IMR-90 (cell line): ENCODE measurements around the gene ARHGAP35. TPM values are rescaled to one million over a fixed set of nuclear protein-coding genes. Genes with fewer than 3 reads are reported as not detected.

ENCODE experiments used
- ATAC-seq: fragments of 200-7000 bp; cut with Tn5 transposase; 2 replicates; pipeline ENCODE4 v1.9.1; 2020; ENCODE audit warnings: low read depth, mild to moderate bottlenecking, moderate library complexity
- BruUV-seq: library from RNA; stranded (reverse); fragments of 400-500 nt; replicated peaks from 2 replicates; lab custom pipeline; 2021; lab: Mats Ljungman, UMichigan
- CTCF ChIA-PET: fragments of 300-600 bp; formaldehyde crosslinking; extraction: SDS; loops from one replicate; lab custom pipeline; 2021; ENCODE audit warnings: antibody characterized with exemption; lab: Yijun Ruan, JAX
- POLR2A ChIA-PET: fragments of 300-600 bp; sonication (Branson Sonifier 250); formaldehyde crosslinking; loops from one replicate; lab custom pipeline; 2022; ENCODE audit warnings: antibody characterized with exemption; ENCODE audit not compliant: unreplicated experiment; lab: Charles Lee
- DNase-seq: peaks from one replicate; pipeline ENCODE4 v3.0.0; 2013
- H2AFZ ChIP-seq: replicated peaks from 2 replicates; pipeline ENCODE3; 2013; ENCODE audit warnings: low read length, mild to moderate bottlenecking; ENCODE audit not compliant: poor library complexity
- H2AK5ac ChIP-seq: 2 replicates; pipeline ENCODE4 v1.6.1; 2013; ENCODE audit warnings: low read depth, low read length, inconsistent platforms
- H2AK9ac ChIP-seq: replicated peaks from 2 replicates; pipeline ENCODE3; 2013; ENCODE audit warnings: mild to moderate bottlenecking, low read depth, low read length, moderate library complexity; ENCODE audit not compliant: poor library complexity
- H2BK120ac ChIP-seq: 2 replicates; pipeline ENCODE4 v1.6.1; 2013; ENCODE audit warnings: low read depth, low read length, inconsistent platforms
- H2BK15ac ChIP-seq: 3 replicates; pipeline ENCODE4 v1.6.1; 2013; ENCODE audit warnings: low read depth, low read length, inconsistent platforms
- H2BK20ac ChIP-seq: 2 replicates; pipeline ENCODE4 v1.6.1; 2013; ENCODE audit warnings: low read depth, mild to moderate bottlenecking, inconsistent platforms, low read length, moderate library complexity
- H2BK5ac ChIP-seq: 2 replicates; pipeline ENCODE4 v1.6.1; 2013; ENCODE audit warnings: mild to moderate bottlenecking, low read depth, low read length, inconsistent platforms; ENCODE audit not compliant: poor library complexity, severe bottlenecking
- H3K14ac ChIP-seq: replicated peaks from 2 replicates; pipeline ENCODE4 v1.6.1; 2013; ENCODE audit warnings: low read depth, low read length, inconsistent platforms
- H3K18ac ChIP-seq: 2 replicates; pipeline ENCODE4 v1.6.1; 2013; ENCODE audit warnings: low read depth, low read length, control low read depth
- H3K23ac ChIP-seq: 2 replicates; pipeline ENCODE4 v1.6.1; 2013; ENCODE audit warnings: low read depth, low read length, inconsistent platforms
- H3K27ac ChIP-seq: 2 replicates; pipeline ENCODE4 v1.5.1; 2013; ENCODE audit warnings: mild to moderate bottlenecking, control low read depth, low read length; ENCODE audit not compliant: insufficient read depth
- H3K27me3 ChIP-seq: 2 replicates; pipeline ENCODE4 v1.6.1; 2013; ENCODE audit warnings: low read length; ENCODE audit not compliant: control insufficient read depth, insufficient read depth
- H3K36me3 ChIP-seq: 2 replicates; pipeline ENCODE4 v1.6.1; 2013; ENCODE audit warnings: low read length, mixed read lengths; ENCODE audit not compliant: control insufficient read depth, insufficient read depth
- H3K4ac ChIP-seq: 2 replicates; pipeline ENCODE4 v1.6.1; 2013; ENCODE audit warnings: low read depth, low read length, inconsistent platforms
- H3K4me1 ChIP-seq: 2 replicates; pipeline ENCODE4 v1.6.1; 2013; ENCODE audit warnings: low read length, mixed read lengths; ENCODE audit not compliant: control insufficient read depth, insufficient read depth
- H3K4me2 ChIP-seq: 2 replicates; pipeline ENCODE4 v1.6.1; 2013; ENCODE audit warnings: low read depth, mild to moderate bottlenecking, control low read depth, low read length, moderate library complexity
- H3K4me3 ChIP-seq: 2 replicates; pipeline ENCODE4 v1.5.1; 2013; ENCODE audit warnings: low read depth, mild to moderate bottlenecking, control low read depth, low read length, moderate library complexity; ENCODE audit not compliant: insufficient read depth
- H3K56ac ChIP-seq: 2 replicates; pipeline ENCODE4 v1.6.1; 2013; ENCODE audit warnings: low read length, inconsistent platforms; ENCODE audit not compliant: insufficient read depth; ENCODE audit errors: extremely low read depth
- H3K79me1 ChIP-seq, 2 experiments: 2 replicates each; pipeline ENCODE4 v1.6.1; 2013; ENCODE audit warnings: low read length in 2 of 2, inconsistent platforms in 1 of 2, low read depth in 1 of 2
- H3K9ac ChIP-seq: 2 replicates; pipeline ENCODE4 v1.6.1; 2013; ENCODE audit warnings: low read depth, low read length, control low read depth
- H3K9me1 ChIP-seq: 2 replicates; pipeline ENCODE4 v1.6.1; 2013; ENCODE audit warnings: low read length, inconsistent platforms; ENCODE audit not compliant: insufficient read depth
- H3K9me3 ChIP-seq: 2 replicates; pipeline ENCODE4 v1.6.1; 2013; ENCODE audit warnings: low read length; ENCODE audit not compliant: control insufficient read depth, insufficient read depth
- H4K20me1 ChIP-seq: 2 replicates; pipeline ENCODE4 v1.6.1; 2013; ENCODE audit warnings: low read length, inconsistent platforms; ENCODE audit not compliant: insufficient read depth
- H4K5ac ChIP-seq: 2 replicates; pipeline ENCODE4 v1.6.1; 2013; ENCODE audit warnings: mild to moderate bottlenecking, low read depth, low read length, control low read depth
- H4K8ac ChIP-seq, 2 experiments: 2 replicates each; pipeline ENCODE4 v1.6.1; 2013; ENCODE audit warnings: low read depth in 2 of 2, low read length in 2 of 2, control low read depth in 1 of 2, inconsistent platforms in 1 of 2
- H4K91ac ChIP-seq: 2 replicates; pipeline ENCODE4 v1.6.1; 2013; ENCODE audit warnings: low read depth, low read length, inconsistent platforms; ENCODE audit not compliant: insufficient read depth
- CHD1 ChIP-seq: IDR thresholded peaks from 2 replicates; pipeline ENCODE4 v1.6.1; 2012; ENCODE audit warnings: low read depth, low read length, improper control_type of control experiment
- FOS ChIP-seq: fragments of 150-350 bp; IDR thresholded peaks from 2 replicates; pipeline ENCODE4 v1.6.1; 2016; ENCODE audit warnings: low read depth, low read length
- MAFK ChIP-seq: IDR thresholded peaks from 2 replicates; pipeline ENCODE4 v1.6.1; 2012; ENCODE audit warnings: low read depth, low read length, improper control_type of control experiment
- MXI1 ChIP-seq: IDR thresholded peaks from 2 replicates; pipeline ENCODE4 v1.6.1; 2012; ENCODE audit warnings: low read depth, mild to moderate bottlenecking, low read length, moderate library complexity, borderline replicate concordance
- POLR2A ChIP-seq: IDR thresholded peaks from 2 replicates; pipeline ENCODE4 v1.6.1; 2012; ENCODE audit warnings: mild to moderate bottlenecking, low read depth, low read length
- RAD21 ChIP-seq: IDR thresholded peaks from 2 replicates; pipeline ENCODE4 v1.6.1; 2012; ENCODE audit warnings: low read length, improper control_type of control experiment
- RFX5 ChIP-seq: IDR thresholded peaks from 2 replicates; pipeline ENCODE4 v1.8.0; 2012; ENCODE audit warnings: low read depth, mild to moderate bottlenecking, low read length, moderate library complexity
- WGBS, 2 experiments: methylation state at CpG; one replicate each; pipeline versions ENCODE4 v1.1.5 to v1.1.7; 2013; ENCODE audit warnings: missing lambda C conversion rate in 2 of 2; ENCODE audit not compliant: insufficient read length in 1 of 2; ENCODE audit errors: extremely low coverage in 2 of 2; 5-methylcytosine and 5-hydroxymethylcytosine counted together
- dilution Hi-C: fragments of 300-500 bp; cut with HindIII; formaldehyde crosslinking; loops from one replicate; pipeline ENCODE4 v1.14.3; 2018; ENCODE audit warnings: low sequenced_read_pairs; ENCODE audit not compliant: unreplicated experiment
- in situ Hi-C: fragments of 300-500 bp; cut with MboI; formaldehyde crosslinking; loops from 3 replicates; pipeline ENCODE4 v1.14.3; 2019; ENCODE audit warnings: low sequenced_read_pairs, inconsistent platforms, mixed read lengths
- intact Hi-C: fragments of 100-400 bp; cut with micrococcal nuclease; formaldehyde crosslinking; loops from 2 replicates; pipeline ENCODE4 v1.10.0; 2022
- polyA plus RNA-seq, 3 experiments: library from polyadenylated mRNA; depleted of rRNA; stranded (reverse); fragments of >200 nt; gene quantifications; 2 replicates each; pipeline ENCODE4 v1.2.3, GENCODE V29; 2012; ENCODE audit warnings: low replicate concordance in 1 of 3
- total RNA-seq: library from RNA; depleted of rRNA; stranded (reverse); fragments of >200 nt; gene quantifications from 2 replicates; pipeline ENCODE4 v1.2.3, GENCODE V29; 2012
- TF ChIP-seq, protein P1 (sequence below): fragments of 150-350 bp; IDR thresholded peaks from 2 replicates; pipeline ENCODE4 v1.6.1; 2016; ENCODE audit warnings: low read depth, mild to moderate bottlenecking, low read length, moderate library complexity, borderline replicate concordance
- TF ChIP-seq, protein P2 (sequence below): fragments of 150-350 bp; IDR thresholded peaks from 2 replicates; pipeline ENCODE4 v1.6.1; 2017; ENCODE audit warnings: mild to moderate bottlenecking, antibody characterized with exemption, low read length, low read depth

ARHGAP35 gene
- total and polyA plus RNA-seq, 2 of the 4 experiments (the other 2 are of a cell fraction): 16.4 to 29.0 TPM

DNA sequence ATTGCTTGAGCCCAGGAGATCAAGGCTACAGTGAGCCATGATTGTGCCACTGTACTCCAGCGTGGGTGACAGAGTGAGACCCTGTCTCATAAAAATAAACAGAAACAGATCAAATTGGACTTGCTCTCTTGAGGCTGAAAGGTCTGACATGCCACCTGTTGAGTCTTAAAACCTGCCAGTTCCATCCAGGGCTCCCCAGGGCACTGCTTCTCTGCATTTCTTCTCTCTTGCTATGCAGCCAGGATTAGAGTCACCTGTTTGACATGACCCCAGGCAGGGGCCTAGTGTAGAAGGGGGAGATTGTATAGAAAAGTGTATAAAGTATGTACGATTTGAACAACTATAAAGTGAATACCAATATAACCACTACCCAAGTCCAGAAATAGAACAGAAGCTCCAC is 45.4 kb downstream of the ARHGAP35 start:
- no peak overlapping the region for H3K4me3 ChIP-seq
- H3K4ac ChIP-seq: no peak overlapping the region
- no peak overlapping the region for H3K56ac ChIP-seq
- no peaks in the 10 kb centered on the region for H3K9me3 ChIP-seq
- no peaks in the 10 kb centered on the region for H3K27me3 ChIP-seq
- CTCF ChIA-PET: no interaction called here
- DNase-seq (no peak), ATAC-seq (no peak)
- H3K9me1 ChIP-seq: peaks cover 14% of the 10 kb centered on the region
- WGBS, 2 experiments: no CpG with 5 or more reads among the region's 2 CpGs
- in situ Hi-C loops (no loop called here), dilution Hi-C loops (no loop called here), intact Hi-C loops (no loop called here)
- H4K20me1 ChIP-seq: peaks cover 57% of the 10 kb centered on the region
- H3K79me1 ChIP-seq: peaks cover 33 to 87% of the 10 kb centered on the region in 2 experiments
- no peak overlapping the region for H3K23ac ChIP-seq
- H3K9ac ChIP-seq: no peak overlapping the region
- H3K18ac ChIP-seq: no peak overlapping the region
- no TSS peak for BruUV-seq
- peaks cover 25% of the 10 kb centered on the region for H3K4me1 ChIP-seq
- H2BK15ac ChIP-seq: no peak overlapping the region
- no peak overlapping the region for H3K14ac ChIP-seq
- no peak overlapping the region for H3K27ac ChIP-seq
- H3K36me3 ChIP-seq: no peaks in the 10 kb centered on the region
- H2AK9ac ChIP-seq: no peak overlapping the region
- no peak overlapping the region for H4K8ac ChIP-seq
- H2BK5ac ChIP-seq: no peak overlapping the region
- POLR2A ChIA-PET: no interaction called here
- no peak overlapping the region for H2AFZ ChIP-seq
- no peak overlapping the region for H2BK20ac ChIP-seq
- no peak overlapping the region for H3K4me2 ChIP-seq
- H4K91ac ChIP-seq: no peak overlapping the region
- TF ChIP-seq RFX5: no peak
- TF ChIP-seq RAD21: no peak
- TF ChIP-seq MXI1: no peak
- no peak for TF ChIP-seq CHD1
- TF ChIP-seq, protein P1, sequence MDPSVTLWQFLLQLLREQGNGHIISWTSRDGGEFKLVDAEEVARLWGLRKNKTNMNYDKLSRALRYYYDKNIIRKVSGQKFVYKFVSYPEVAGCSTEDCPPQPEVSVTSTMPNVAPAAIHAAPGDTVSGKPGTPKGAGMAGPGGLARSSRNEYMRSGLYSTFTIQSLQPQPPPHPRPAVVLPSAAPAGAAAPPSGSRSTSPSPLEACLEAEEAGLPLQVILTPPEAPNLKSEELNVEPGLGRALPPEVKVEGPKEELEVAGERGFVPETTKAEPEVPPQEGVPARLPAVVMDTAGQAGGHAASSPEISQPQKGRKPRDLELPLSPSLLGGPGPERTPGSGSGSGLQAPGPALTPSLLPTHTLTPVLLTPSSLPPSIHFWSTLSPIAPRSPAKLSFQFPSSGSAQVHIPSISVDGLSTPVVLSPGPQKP: no peak
- TF ChIP-seq, protein P2, sequence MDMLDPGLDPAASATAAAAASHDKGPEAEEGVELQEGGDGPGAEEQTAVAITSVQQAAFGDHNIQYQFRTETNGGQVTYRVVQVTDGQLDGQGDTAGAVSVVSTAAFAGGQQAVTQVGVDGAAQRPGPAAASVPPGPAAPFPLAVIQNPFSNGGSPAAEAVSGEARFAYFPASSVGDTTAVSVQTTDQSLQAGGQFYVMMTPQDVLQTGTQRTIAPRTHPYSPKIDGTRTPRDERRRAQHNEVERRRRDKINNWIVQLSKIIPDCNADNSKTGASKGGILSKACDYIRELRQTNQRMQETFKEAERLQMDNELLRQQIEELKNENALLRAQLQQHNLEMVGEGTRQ: no peak
- TF ChIP-seq MAFK: no peak
- TF ChIP-seq FOS: no peak
- TF ChIP-seq POLR2A: no peak
- H2AK5ac ChIP-seq: no peak overlapping the region
- no peak overlapping the region for H4K5ac ChIP-seq
- no peak overlapping the region for H2BK120ac ChIP-seq
